OCI-LY1 (cell line): ENCODE results near the gene USP53.

Source experiments
- H2AFZ ChIP-seq: fragments of 200-600 bp; sonication (generic), shearing (Covaris generic); 2 replicates; pipeline ENCODE4 v1.6.0; 2014; ENCODE audit warnings: antibody characterized with exemption, mild to moderate bottlenecking, low read length
- H3F3A ChIP-seq: fragments of 200-600 bp; sonication (generic), shearing (Covaris generic); 2 replicates; pipeline ENCODE4 v1.6.0; 2014; ENCODE audit warnings: mild to moderate bottlenecking, antibody characterized with exemption, low read length, moderate library complexity; ENCODE audit not compliant: insufficient read depth
- H3K27ac ChIP-seq: fragments of 200-600 bp; sonication (generic); 2 replicates; pipeline ENCODE4 v1.5.1; 2014; ENCODE audit warnings: low read length, mixed run types, mild to moderate bottlenecking, low read depth; ENCODE audit not compliant: poor library complexity, severe bottlenecking
- H3K27me3 ChIP-seq: fragments of 200-600 bp; sonication (generic); 2 replicates; pipeline ENCODE4 v1.6.0; 2014; ENCODE audit warnings: antibody characterized with exemption, mild to moderate bottlenecking, low read length, moderate library complexity; ENCODE audit not compliant: insufficient read depth
- H3K36me3 ChIP-seq: fragments of 200-600 bp; sonication (generic); 2 replicates; pipeline ENCODE4 v1.6.1; 2014; ENCODE audit warnings: mild to moderate bottlenecking, antibody characterized with exemption, low read length, moderate library complexity, mixed read lengths; ENCODE audit not compliant: insufficient read depth
- H3K4me1 ChIP-seq: fragments of 200-600 bp; sonication (generic); 2 replicates; pipeline ENCODE4 v1.5.1; 2014; ENCODE audit warnings: mild to moderate bottlenecking, low read length, moderate library complexity; ENCODE audit not compliant: insufficient read depth, severe bottlenecking
- H3K4me2 ChIP-seq: fragments of 200-600 bp; sonication (generic), shearing (Covaris generic); 2 replicates; pipeline ENCODE4 v1.6.1; 2014; ENCODE audit warnings: low read length
- H3K4me3 ChIP-seq: fragments of 200-600 bp; sonication (generic); 2 replicates; pipeline ENCODE4 v1.5.1; 2014; ENCODE audit warnings: low read length, low read depth, mild to moderate bottlenecking, mixed read lengths; ENCODE audit not compliant: poor library complexity, severe bottlenecking
- H3K79me2 ChIP-seq: fragments of 200-600 bp; shearing (Covaris generic); 2 replicates; pipeline ENCODE4 v1.6.1; 2016; ENCODE audit warnings: mixed run types, low read length, mixed read lengths; ENCODE audit not compliant: insufficient read depth
- H3K9ac ChIP-seq: fragments of 200-600 bp; sonication (generic), shearing (Covaris generic); 2 replicates; pipeline ENCODE4 v1.6.1; 2014; ENCODE audit warnings: mild to moderate bottlenecking, low read length, mixed read lengths
- H3K9me2 ChIP-seq: fragments of 200-600 bp; sonication (generic), shearing (Covaris generic); 2 replicates; pipeline ENCODE4 v1.6.1; 2014; ENCODE audit warnings: low read depth, mild to moderate bottlenecking, low read length, mixed read lengths
- H3K9me3 ChIP-seq: fragments of 200-600 bp; shearing (Covaris generic); 2 replicates; pipeline ENCODE4 v1.6.1; 2014; ENCODE audit warnings: low read length, mixed read lengths
- H4K20me1 ChIP-seq: fragments of 200-600 bp; sonication (generic), shearing (Covaris generic); 2 replicates; pipeline ENCODE4 v1.6.0; 2016; ENCODE audit warnings: mild to moderate bottlenecking, low read length; ENCODE audit not compliant: insufficient read depth
- EZH2 ChIP-seq: fragments of 200-600 bp; sonication (generic), shearing (Covaris generic); IDR thresholded peaks from 2 replicates; pipeline ENCODE4 v1.8.0; 2017; ENCODE audit warnings: borderline replicate concordance, mixed run types, mild to moderate bottlenecking, antibody characterized with exemption, low read length, moderate library complexity, mixed read lengths
- TF ChIP-seq, protein P1 (sequence below): fragments of 200-600 bp; sonication (generic), shearing (Covaris generic); IDR thresholded peaks from 2 replicates; pipeline ENCODE4 v1.5.1; 2017; ENCODE audit warnings: mild to moderate bottlenecking, antibody characterized with exemption, low read length, moderate library complexity, mixed read lengths

Gene USP53

DNA sequence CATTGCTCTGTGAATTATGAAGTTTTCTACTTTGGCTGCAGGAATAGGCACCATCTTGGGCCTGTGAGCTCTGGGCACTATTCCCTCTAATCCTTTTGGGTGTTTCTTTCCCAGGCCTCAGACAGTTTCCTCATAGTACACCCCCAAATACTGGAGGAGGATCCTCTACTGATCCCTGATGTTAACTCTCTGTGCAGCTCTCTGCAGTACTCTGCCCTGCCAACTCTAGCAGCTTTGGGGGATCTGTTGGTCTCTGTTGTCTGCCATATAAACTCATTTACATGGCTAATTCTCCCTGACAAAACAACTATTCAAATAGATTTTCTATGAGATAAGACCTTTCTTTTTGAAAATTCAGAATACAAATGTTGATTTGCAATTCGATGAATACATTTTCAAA, 29.9 kb downstream of the USP53 start:
- Histone ChIP-seq H3K9me2 (no peaks in the 10 kb centered on the region), H3K27me3 (no peaks in the 10 kb centered on the region), H3K4me1 (no peaks in the 10 kb centered on the region), H2AFZ (no peak overlapping the region), H3K4me2 (no peak overlapping the region), H3F3A (no peaks in the 10 kb centered on the region; the same call in 1 of the 2 replicates), H3K9ac (no peak overlapping the region), H3K36me3 (peaks cover 20% of the 10 kb centered on the region; the same call in 1 of the 2 replicates), H4K20me1 (no peaks in the 10 kb centered on the region), H3K27ac (no peak overlapping the region), H3K79me2 (no peaks in the 10 kb centered on the region), H3K4me3 (no peak overlapping the region), H3K9me3 (no peaks in the 10 kb centered on the region)
- TF ChIP-seq, protein P1, sequence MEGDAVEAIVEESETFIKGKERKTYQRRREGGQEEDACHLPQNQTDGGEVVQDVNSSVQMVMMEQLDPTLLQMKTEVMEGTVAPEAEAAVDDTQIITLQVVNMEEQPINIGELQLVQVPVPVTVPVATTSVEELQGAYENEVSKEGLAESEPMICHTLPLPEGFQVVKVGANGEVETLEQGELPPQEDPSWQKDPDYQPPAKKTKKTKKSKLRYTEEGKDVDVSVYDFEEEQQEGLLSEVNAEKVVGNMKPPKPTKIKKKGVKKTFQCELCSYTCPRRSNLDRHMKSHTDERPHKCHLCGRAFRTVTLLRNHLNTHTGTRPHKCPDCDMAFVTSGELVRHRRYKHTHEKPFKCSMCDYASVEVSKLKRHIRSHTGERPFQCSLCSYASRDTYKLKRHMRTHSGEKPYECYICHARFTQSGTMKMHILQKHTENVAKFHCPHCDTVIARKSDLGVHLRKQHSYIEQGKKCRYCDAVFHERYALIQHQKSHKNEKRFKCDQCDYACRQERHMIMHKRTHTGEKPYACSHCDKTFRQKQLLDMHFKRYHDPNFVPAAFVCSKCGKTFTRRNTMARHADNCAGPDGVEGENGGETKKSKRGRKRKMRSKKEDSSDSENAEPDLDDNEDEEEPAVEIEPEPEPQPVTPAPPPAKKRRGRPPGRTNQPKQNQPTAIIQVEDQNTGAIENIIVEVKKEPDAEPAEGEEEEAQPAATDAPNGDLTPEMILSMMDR = no peak
- TF ChIP-seq EZH2 = no peak

DNA sequence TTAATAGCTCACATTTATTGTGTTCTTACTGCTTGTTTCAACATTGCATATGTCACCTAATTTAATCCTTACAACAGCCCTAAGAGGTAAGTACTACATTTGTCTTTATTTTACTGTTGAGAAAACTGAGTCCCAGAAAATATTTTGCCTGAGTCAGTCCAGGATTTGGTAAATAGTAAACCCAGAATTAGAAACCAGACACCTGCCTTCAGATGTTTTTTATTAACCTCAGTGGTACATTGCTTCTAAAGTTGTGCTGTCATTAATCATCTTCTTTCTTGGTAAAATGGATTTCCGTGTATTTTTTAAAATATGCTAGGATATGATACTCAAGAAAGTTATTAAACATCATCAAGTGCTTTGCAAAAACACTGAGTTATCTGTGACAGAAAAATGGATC, 31.4 kb downstream of the USP53 start:
- Histone ChIP-seq H3K79me2 (no peaks in the 10 kb centered on the region), H3F3A (no peaks in the 10 kb centered on the region; the same call in 1 of the 2 replicates), H2AFZ (no peak overlapping the region), H3K4me3 (no peak overlapping the region), H3K9me3 (no peaks in the 10 kb centered on the region), H4K20me1 (no peaks in the 10 kb centered on the region), H3K27me3 (no peaks in the 10 kb centered on the region), H3K9me2 (no peaks in the 10 kb centered on the region), H3K4me1 (no peaks in the 10 kb centered on the region), H3K9ac (no peak overlapping the region), H3K36me3 (peaks cover 23% of the 10 kb centered on the region; the same call in 1 of the 2 replicates), H3K4me2 (no peak overlapping the region), H3K27ac (no peak overlapping the region)
- TF ChIP-seq, protein P1 = no peak
- TF ChIP-seq EZH2 = no peak

DNA sequence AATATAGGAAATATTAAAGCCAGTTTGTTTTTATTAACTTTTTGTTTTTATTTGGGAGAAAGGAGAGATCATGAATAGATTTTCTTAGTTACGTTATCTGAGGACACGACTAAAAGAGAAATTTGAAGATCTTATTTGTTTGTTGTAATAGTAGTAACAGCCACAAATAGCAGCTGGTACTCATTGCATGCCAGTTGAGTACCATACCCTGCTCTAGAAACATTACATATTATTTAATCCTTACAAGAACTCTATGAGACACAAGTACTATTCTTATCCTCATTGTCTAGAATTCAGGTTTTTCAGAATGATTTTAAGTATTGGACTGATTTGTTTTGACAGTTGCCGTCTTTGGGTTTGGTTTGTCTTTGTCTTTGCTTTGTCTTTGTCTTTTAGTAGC, 31.8 kb downstream of the USP53 start:
- no peaks in the 10 kb centered on the region for H3K9me3 ChIP-seq
- no peak overlapping the region for H3K4me2 ChIP-seq
- H3K36me3 ChIP-seq = peaks cover 25% of the 10 kb centered on the region; the same call in 1 of the 2 replicates

More for the DNA sequence above, 31.8 kb downstream of the USP53 start:
- Histone ChIP-seq H3K9me2 (no peaks in the 10 kb centered on the region), H3F3A (no peaks in the 10 kb centered on the region; the same call in 1 of the 2 replicates), H3K4me3 (no peak overlapping the region), H3K4me1 (no peaks in the 10 kb centered on the region), H3K27ac (no peak overlapping the region), H3K9ac (no peak overlapping the region), H2AFZ (no peak overlapping the region), H3K27me3 (no peaks in the 10 kb centered on the region), H4K20me1 (no peaks in the 10 kb centered on the region), H3K79me2 (no peaks in the 10 kb centered on the region)
- TF ChIP-seq, protein P1 = no peak
- no peak for TF ChIP-seq EZH2
